Keratinocyte (primary cell): Measurements from ENCODE around the gene ACTL9. TPM values are rescaled to one million over a fixed set of nuclear protein-coding genes. Genes with fewer than 3 reads are reported as not detected.

Experiments
- DNase-seq: peaks from one replicate; pipeline ENCODE4 v3.0.0-alpha.2; 2011; ENCODE audit warnings: low read depth, missing footprints, low spot score
- FAIRE-seq: peaks from 2 replicates; lab custom pipeline; 2011; peaks lifted over from hg19 to GRCh38; lab: Jason Lieb, UNC
- H2AFZ ChIP-seq: 2 replicates; pipeline ENCODE4 v1.6.0; 2012; ENCODE audit warnings: low read length, control low read depth, inconsistent platforms; ENCODE audit not compliant: control insufficient read depth
- H3K27ac ChIP-seq: 2 replicates; pipeline ENCODE4 v1.5.1; 2011; ENCODE audit warnings: low read length; ENCODE audit not compliant: control insufficient read depth, insufficient read depth
- H3K27me3 ChIP-seq: 3 replicates; pipeline ENCODE4 v1.6.0; 2011; ENCODE audit warnings: low read length; ENCODE audit not compliant: control insufficient read depth, insufficient read depth; ENCODE audit errors: extremely low read depth
- H3K36me3 ChIP-seq, 2 experiments: 2 replicates in 1 of 2; 3 replicates in 1 of 2; pipeline ENCODE4 v1.5.1; 2011; ENCODE audit warnings: low read length in 2 of 2, mild to moderate bottlenecking in 1 of 2; ENCODE audit not compliant: control insufficient read depth in 2 of 2, insufficient read depth in 2 of 2; ENCODE audit errors: extremely low read depth in 1 of 2
- H3K4me1 ChIP-seq: 3 replicates; pipeline ENCODE4 v1.5.1; 2011; ENCODE audit warnings: low read length; ENCODE audit not compliant: control insufficient read depth, insufficient read depth; ENCODE audit errors: extremely low read depth
- H3K4me2 ChIP-seq: 3 replicates; pipeline ENCODE4 v1.6.0; 2011; ENCODE audit warnings: low read depth, low read length; ENCODE audit not compliant: control insufficient read depth, insufficient read depth; ENCODE audit errors: extremely low read depth
- H3K4me3 ChIP-seq, 3 experiments: fragments of 200-600 bp in 1 of 3; sonication (generic) in 1 of 3; 2 replicates in 2 of 3; 3 replicates in 1 of 3; pipeline ENCODE4 v1.5.1; 2011 to 2016; ENCODE audit warnings: low read length in 3 of 3, mild to moderate bottlenecking in 3 of 3, control low read depth in 2 of 3, inconsistent platforms in 1 of 3, low read depth in 1 of 3, mixed read lengths in 1 of 3, mixed run types in 1 of 3, moderate library complexity in 1 of 3; ENCODE audit not compliant: control insufficient read depth in 2 of 3, insufficient read depth in 2 of 3; ENCODE audit errors: extremely low read depth in 1 of 3
- H3K79me2 ChIP-seq: 2 replicates; pipeline ENCODE4 v1.6.0; 2012; ENCODE audit warnings: low read length; ENCODE audit not compliant: control insufficient read depth, insufficient read depth
- H3K9ac ChIP-seq: 3 replicates; pipeline ENCODE4 v1.6.0; 2011; ENCODE audit warnings: low read length; ENCODE audit not compliant: control insufficient read depth, insufficient read depth; ENCODE audit errors: extremely low read depth
- H3K9me1 ChIP-seq: 3 replicates; pipeline ENCODE4 v1.6.0; 2011; ENCODE audit warnings: low read length; ENCODE audit not compliant: control insufficient read depth, insufficient read depth; ENCODE audit errors: extremely low read depth
- H3K9me3 ChIP-seq: 2 replicates; pipeline ENCODE4 v1.5.1; 2012; ENCODE audit warnings: low read depth, low read length; ENCODE audit not compliant: control insufficient read depth
- H4K20me1 ChIP-seq: 3 replicates; pipeline ENCODE4 v1.6.0; 2011; ENCODE audit warnings: low read length; ENCODE audit not compliant: control insufficient read depth, insufficient read depth; ENCODE audit errors: extremely low read depth
- EZH2 ChIP-seq: IDR thresholded peaks from one replicate; pipeline ENCODE4 v1.6.1; 2012; ENCODE audit warnings: inconsistent platforms, mild to moderate bottlenecking, low read length, moderate library complexity
- dilution Hi-C: fragments of 300-500 bp; cut with MboI; formaldehyde crosslinking; loops from one replicate; pipeline ENCODE4 v1.7.0; 2020; ENCODE audit warnings: low sequenced_read_pairs; ENCODE audit not compliant: extremely low pct_ligation_motif_present
- polyA plus RNA-seq, 5 experiments: library from polyadenylated mRNA; depleted of rRNA in 3 of 5; stranded (reverse) in 3 of 5; stranded (forward) in 1 of 5; unstranded in 1 of 5; fragments of >200 nt; gene quantifications; 1 replicate in 1 of 5; 2 replicates in 3 of 5; 3 replicates in 1 of 5; pipeline versions ENCODE4 v1.2.1 to v1.2.3, GENCODE V29; 2011 to 2012; ENCODE audit warnings: missing spikeins in 2 of 5, low read depth in 1 of 5, low replicate concordance in 1 of 5
- TF ChIP-seq, protein P1 (sequence below), 3 experiments: IDR thresholded peaks in 1 of 3; conservative IDR thresholded peaks in 1 of 3; optimal IDR thresholded peaks in 1 of 3; 2 replicates in 2 of 3; 3 replicates in 1 of 3; pipeline versions ENCODE3 to v1.5.1; 2011; ENCODE audit warnings: low read length in 3 of 3, mild to moderate bottlenecking in 3 of 3, moderate library complexity in 2 of 3, control low read depth in 1 of 3, inconsistent platforms in 1 of 3; ENCODE audit not compliant: insufficient read depth in 2 of 3; ENCODE audit errors: extremely low read depth in 1 of 3

ACTL9 gene
- polyA plus RNA-seq, 1 donor (not counting 4 experiments of a cell fraction or from before 2014, with no cell fraction given): not detected

DNA sequence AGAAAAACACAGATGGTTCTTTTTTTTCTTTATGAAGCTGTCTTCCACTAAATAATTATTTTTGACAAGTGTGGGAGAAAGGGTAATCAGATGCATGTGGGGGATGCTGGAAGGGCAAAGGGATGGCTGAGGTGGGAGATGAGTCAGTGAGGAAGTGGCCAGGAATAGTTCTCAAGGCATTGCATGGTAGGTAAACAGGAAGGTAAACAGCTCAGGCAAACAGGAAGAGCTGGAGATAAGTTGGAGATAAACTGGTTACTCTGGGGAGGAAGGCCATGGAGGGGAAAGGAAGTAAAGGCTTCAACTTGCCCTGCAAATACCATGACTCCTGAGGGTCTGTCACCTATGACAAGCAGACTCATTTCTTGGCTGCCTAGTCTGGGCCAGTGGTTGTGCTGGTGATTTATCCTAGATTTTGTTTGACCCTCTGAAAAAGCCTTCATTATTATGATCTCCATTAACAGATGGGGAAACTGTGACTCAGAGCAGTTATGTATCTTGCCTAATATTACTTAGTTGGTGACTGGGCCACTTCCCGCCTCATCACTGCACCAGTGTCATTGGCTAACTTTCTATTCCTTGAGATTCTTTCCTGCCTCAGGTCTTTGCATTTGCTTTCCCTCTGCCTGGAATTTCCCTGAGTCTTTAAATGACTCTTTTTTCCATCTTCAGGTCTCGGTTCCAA, 17.1 kb downstream of the ACTL9 start:
- Histone ChIP-seq H3K9me1 (no peaks in the 10 kb centered on the region), H3K4me2 (no peak overlapping the region), H4K20me1 (no peaks in the 10 kb centered on the region), H3K27me3 (no peaks in the 10 kb centered on the region), H3K27ac (no peak overlapping the region), H3K79me2 (no peaks in the 10 kb centered on the region), H3K36me3 (no peaks in the 10 kb centered on the region), H3K9me3 (peaks cover 2% of the 10 kb centered on the region), H3K9ac (no peak overlapping the region), H2AFZ (no peak overlapping the region), H3K4me1 (no peaks in the 10 kb centered on the region), H3K4me3 (no peak overlapping the region)
- TF ChIP-seq, protein P1, sequence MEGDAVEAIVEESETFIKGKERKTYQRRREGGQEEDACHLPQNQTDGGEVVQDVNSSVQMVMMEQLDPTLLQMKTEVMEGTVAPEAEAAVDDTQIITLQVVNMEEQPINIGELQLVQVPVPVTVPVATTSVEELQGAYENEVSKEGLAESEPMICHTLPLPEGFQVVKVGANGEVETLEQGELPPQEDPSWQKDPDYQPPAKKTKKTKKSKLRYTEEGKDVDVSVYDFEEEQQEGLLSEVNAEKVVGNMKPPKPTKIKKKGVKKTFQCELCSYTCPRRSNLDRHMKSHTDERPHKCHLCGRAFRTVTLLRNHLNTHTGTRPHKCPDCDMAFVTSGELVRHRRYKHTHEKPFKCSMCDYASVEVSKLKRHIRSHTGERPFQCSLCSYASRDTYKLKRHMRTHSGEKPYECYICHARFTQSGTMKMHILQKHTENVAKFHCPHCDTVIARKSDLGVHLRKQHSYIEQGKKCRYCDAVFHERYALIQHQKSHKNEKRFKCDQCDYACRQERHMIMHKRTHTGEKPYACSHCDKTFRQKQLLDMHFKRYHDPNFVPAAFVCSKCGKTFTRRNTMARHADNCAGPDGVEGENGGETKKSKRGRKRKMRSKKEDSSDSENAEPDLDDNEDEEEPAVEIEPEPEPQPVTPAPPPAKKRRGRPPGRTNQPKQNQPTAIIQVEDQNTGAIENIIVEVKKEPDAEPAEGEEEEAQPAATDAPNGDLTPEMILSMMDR (optimal IDR thresholded peaks at IDR 0.05 in 1 of 3, IDR thresholded peaks at IDR 0.05 in 1 of 3, conservative IDR thresholded peaks at IDR 0.05 in 1 of 3; ENCODE audit: extremely low read depth in 1 of 3, insufficient read depth in 2 of 3, low read length in 3 of 3): no peak
- TF ChIP-seq EZH2: no peak
- FAIRE-seq (no peak), DNase-seq (no peak)
- dilution Hi-C loops: no loop called here

DNA sequence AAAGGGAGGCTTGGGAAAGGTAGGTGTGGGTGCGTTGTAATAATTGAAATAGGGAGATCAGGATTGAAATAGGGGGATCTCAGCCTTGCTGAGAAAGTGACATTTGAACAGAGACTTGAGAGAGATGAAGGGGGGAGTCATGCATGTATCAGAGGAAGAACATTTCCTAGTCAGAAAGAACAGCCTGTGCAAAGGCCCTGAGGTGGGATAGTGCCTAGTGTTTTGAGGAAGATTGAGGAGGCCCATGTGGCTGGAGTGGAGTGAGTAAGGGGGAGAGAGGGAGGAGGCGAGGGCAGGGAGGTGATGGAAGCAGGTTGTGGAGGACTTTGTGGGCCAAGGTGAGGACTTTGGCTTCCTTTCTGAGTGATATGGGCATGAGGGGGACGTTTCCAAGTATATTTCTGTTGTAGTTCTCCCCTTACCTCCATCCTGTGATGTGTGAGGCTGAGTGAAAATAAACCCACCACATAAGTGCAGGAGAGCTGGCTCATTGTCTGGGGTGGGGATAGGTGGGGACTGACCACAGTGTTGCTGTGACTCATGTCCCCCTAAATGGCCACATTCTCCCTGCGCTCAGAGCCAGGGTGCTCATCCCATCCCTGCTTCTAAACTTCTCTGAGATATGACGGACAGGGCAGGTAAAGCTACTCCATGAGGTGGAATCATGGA, 17.8 kb downstream of the ACTL9 start:
- FAIRE-seq (no peak), DNase-seq (no peak)
- dilution Hi-C loops: no loop called here

More for the DNA sequence above, 17.8 kb downstream of the ACTL9 start:
- TF ChIP-seq, protein P1 (optimal IDR thresholded peaks at IDR 0.05 in 1 of 3, IDR thresholded peaks at IDR 0.05 in 1 of 3, conservative IDR thresholded peaks at IDR 0.05 in 1 of 3; ENCODE audit: extremely low read depth in 1 of 3, insufficient read depth in 2 of 3, low read length in 3 of 3): no peak
- TF ChIP-seq EZH2: no peak
- H3K27ac ChIP-seq: no peak overlapping the region
- no peak overlapping the region for H3K4me3 ChIP-seq
- no peaks in the 10 kb centered on the region for H3K79me2 ChIP-seq
- peaks cover 2% of the 10 kb centered on the region for H3K9me3 ChIP-seq
- no peak overlapping the region for H3K4me2 ChIP-seq
- no peak overlapping the region for H2AFZ ChIP-seq
- H3K4me1 ChIP-seq: no peaks in the 10 kb centered on the region
- H3K9me1 ChIP-seq: no peaks in the 10 kb centered on the region
- H3K36me3 ChIP-seq: no peaks in the 10 kb centered on the region
- no peaks in the 10 kb centered on the region for H4K20me1 ChIP-seq
- H3K27me3 ChIP-seq: no peaks in the 10 kb centered on the region
- no peak overlapping the region for H3K9ac ChIP-seq
